Erythroblast (primary cell): Measurements from ENCODE around the gene SPRR1B.

Source experiments
- GATA1 ChIP-seq: IDR thresholded peaks from 2 replicates; pipeline ENCODE4 v1.6.1; 2011; ENCODE audit warnings: low read depth, mild to moderate bottlenecking, control low read depth, low read length, moderate library complexity
- POLR2A ChIP-seq: IDR thresholded peaks from 2 replicates; pipeline ENCODE4 v1.6.1; 2011; ENCODE audit warnings: mild to moderate bottlenecking, low read length

DNA sequence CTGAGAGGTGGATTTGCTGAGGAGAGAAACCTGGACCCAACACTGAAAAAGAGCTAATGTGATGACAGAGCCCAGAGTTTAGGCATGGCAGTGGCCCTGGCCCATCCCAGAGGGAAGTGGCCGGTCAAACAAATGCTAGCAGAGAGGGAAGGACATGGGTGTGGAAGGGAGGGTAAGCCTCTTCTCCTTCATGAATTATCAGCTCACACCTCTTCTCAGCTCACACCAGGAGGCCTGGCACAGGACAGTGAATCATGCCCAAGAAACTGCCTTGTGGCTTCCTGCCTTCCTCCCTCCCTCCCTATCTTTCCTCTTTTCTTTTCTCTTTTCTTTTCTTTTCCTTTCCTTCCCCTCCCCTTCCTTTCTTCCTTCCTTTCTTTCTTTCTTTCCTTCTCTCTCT lies 30.7 kb upstream of the SPRR1B start:
- TF ChIP-seq POLR2A = no peak
- TF ChIP-seq GATA1 = no peak
